Endodermal cell (in vitro differentiated cells): ENCODE results near the gene DLGAP3. TPM values are rescaled to one million over a fixed set of nuclear protein-coding genes. Genes with fewer than 3 reads are reported as not detected.

Experiments used
- DNase-seq: peaks from one replicate; pipeline ENCODE4 v3.0.0-alpha.2; 2017
- H3K27ac ChIP-seq: 2 replicates; pipeline ENCODE4 v1.5.1; 2013; ENCODE audit warnings: mild to moderate bottlenecking, low read depth, low read length, moderate library complexity
- H3K27me3 ChIP-seq: 2 replicates; pipeline ENCODE4 v1.6.1; 2013; ENCODE audit warnings: mild to moderate bottlenecking, low read length, moderate library complexity; ENCODE audit not compliant: insufficient read depth, control insufficient read depth, poor library complexity, severe bottlenecking
- H3K36me3 ChIP-seq: 2 replicates; pipeline ENCODE4 v1.7.0; 2013; ENCODE audit warnings: mild to moderate bottlenecking, low read length, moderate library complexity; ENCODE audit not compliant: control insufficient read depth, insufficient read depth
- H3K4me1 ChIP-seq: one replicate; pipeline ENCODE4 v1.7.0; 2013; ENCODE audit warnings: low read length; ENCODE audit not compliant: control insufficient read depth, insufficient read depth
- H3K4me3 ChIP-seq: 2 replicates; pipeline ENCODE4 v1.5.1; 2013; ENCODE audit warnings: mild to moderate bottlenecking, low read length, moderate library complexity
- H3K9ac ChIP-seq: 2 replicates; pipeline ENCODE4 v1.6.1; 2013; ENCODE audit warnings: mild to moderate bottlenecking, low read length, moderate library complexity; ENCODE audit not compliant: poor library complexity, severe bottlenecking; ENCODE audit errors: extremely low read depth
- H3K9me3 ChIP-seq: 2 replicates; pipeline ENCODE4 v1.6.1; 2013; ENCODE audit warnings: mild to moderate bottlenecking, low read length, moderate library complexity; ENCODE audit not compliant: control insufficient read depth
- H3K27ac Mint-ChIP-seq: 2 replicates; pipeline ENCODE4 v1.8.0; 2020; ENCODE audit warnings: mixed read lengths
- H3K27me3 Mint-ChIP-seq: 2 replicates; pipeline ENCODE4 v1.8.0; 2021; ENCODE audit warnings: mild to moderate bottlenecking, mixed read lengths; ENCODE audit not compliant: insufficient read depth
- H3K36me3 Mint-ChIP-seq: 2 replicates; pipeline ENCODE4 v1.8.0; 2020; ENCODE audit warnings: low read depth, mixed read lengths
- H3K4me1 Mint-ChIP-seq: 2 replicates; pipeline ENCODE4 v1.8.0; 2020; ENCODE audit warnings: mixed read lengths
- H3K4me3 Mint-ChIP-seq: 2 replicates; pipeline ENCODE4 v1.8.0; 2020; ENCODE audit warnings: mild to moderate bottlenecking, moderate library complexity, mixed read lengths
- H3K9me3 Mint-ChIP-seq: 2 replicates; pipeline ENCODE4 v1.8.0; 2020; ENCODE audit warnings: mild to moderate bottlenecking, mixed read lengths
- WGBS, 2 experiments: methylation state at CpG; one replicate each; pipeline versions ENCODE4 v1.1.5 to v1.1.7; 2013; ENCODE audit warnings: missing lambda C conversion rate in 2 of 2, mixed read lengths in 1 of 2; ENCODE audit not compliant: insufficient coverage in 1 of 2, insufficient read length in 1 of 2; 5-methylcytosine and 5-hydroxymethylcytosine counted together
- total RNA-seq, 2 donors: library from RNA; stranded (reverse); fragmentation: NEBNext Ultra II Directional in 1 of 2; extraction: Animal tissue kit (Norgen Biotek cat#: 25700) in 1 of 2; gene quantifications; 2 replicates in 1 of 2; 3 replicates in 1 of 2; pipeline ENCODE4 v1.2.1, GENCODE V29; 2021
- TF ChIP-seq, protein P1 (sequence below): fragments of 200-600 bp; sonication (generic); conservative IDR thresholded peaks from 2 replicates; pipeline ENCODE4 v1.5.0; 2021; ENCODE audit warnings: antibody characterized with exemption, mild to moderate bottlenecking

Gene DLGAP3
- total RNA-seq, 2 donors from 2014 or later, result 4.4 to 4.6 TPM

GRCh38 chr1:34833711-34834110 lies 95.7 kb downstream of the DLGAP3 start:
- H3K4me3 ChIP-seq, result no peak overlapping the region
- DNase-seq, result peak; percentile 9
- H3K9ac ChIP-seq, result no peak overlapping the region
- no peaks in the 10 kb centered on the region for H3K36me3 ChIP-seq
- H3K4me3 Mint-ChIP-seq, result no peak overlapping the region
- peaks cover 8% of the 10 kb centered on the region for H3K4me1 ChIP-seq
- H3K4me1 Mint-ChIP-seq, result peaks cover 19% of the 10 kb centered on the region
- no peak overlapping the region for H3K27ac Mint-ChIP-seq
- WGBS, 2 experiments, result 83% methylated on average over 1 of the region's 1 CpG; no CpG with 5 or more reads in 1 of the 2 experiments
- H3K27me3 Mint-ChIP-seq, result peaks cover 4% of the 10 kb centered on the region
- H3K36me3 Mint-ChIP-seq, result peaks cover 4% of the 10 kb centered on the region
- TF ChIP-seq, protein P1, sequence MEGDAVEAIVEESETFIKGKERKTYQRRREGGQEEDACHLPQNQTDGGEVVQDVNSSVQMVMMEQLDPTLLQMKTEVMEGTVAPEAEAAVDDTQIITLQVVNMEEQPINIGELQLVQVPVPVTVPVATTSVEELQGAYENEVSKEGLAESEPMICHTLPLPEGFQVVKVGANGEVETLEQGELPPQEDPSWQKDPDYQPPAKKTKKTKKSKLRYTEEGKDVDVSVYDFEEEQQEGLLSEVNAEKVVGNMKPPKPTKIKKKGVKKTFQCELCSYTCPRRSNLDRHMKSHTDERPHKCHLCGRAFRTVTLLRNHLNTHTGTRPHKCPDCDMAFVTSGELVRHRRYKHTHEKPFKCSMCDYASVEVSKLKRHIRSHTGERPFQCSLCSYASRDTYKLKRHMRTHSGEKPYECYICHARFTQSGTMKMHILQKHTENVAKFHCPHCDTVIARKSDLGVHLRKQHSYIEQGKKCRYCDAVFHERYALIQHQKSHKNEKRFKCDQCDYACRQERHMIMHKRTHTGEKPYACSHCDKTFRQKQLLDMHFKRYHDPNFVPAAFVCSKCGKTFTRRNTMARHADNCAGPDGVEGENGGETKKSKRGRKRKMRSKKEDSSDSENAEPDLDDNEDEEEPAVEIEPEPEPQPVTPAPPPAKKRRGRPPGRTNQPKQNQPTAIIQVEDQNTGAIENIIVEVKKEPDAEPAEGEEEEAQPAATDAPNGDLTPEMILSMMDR, result no peak
- no peaks in the 10 kb centered on the region for H3K27me3 ChIP-seq
- no peaks in the 10 kb centered on the region for H3K9me3 Mint-ChIP-seq
- H3K27ac ChIP-seq, result no peak overlapping the region
- no peaks in the 10 kb centered on the region for H3K9me3 ChIP-seq

GRCh38 chr1:34831721-34832246 lies 97.7 kb downstream of the DLGAP3 start:
- H3K9ac ChIP-seq, result no peak overlapping the region
- H3K27ac ChIP-seq, result no peak overlapping the region
- peak; percentile 36 for DNase-seq
- H3K27me3 Mint-ChIP-seq, result peaks cover 4% of the 10 kb centered on the region
- H3K4me3 Mint-ChIP-seq, result no peak overlapping the region
- H3K36me3 Mint-ChIP-seq, result peaks cover 4% of the 10 kb centered on the region
- H3K9me3 Mint-ChIP-seq, result no peaks in the 10 kb centered on the region
- H3K4me3 ChIP-seq, result no peak overlapping the region
- H3K27ac Mint-ChIP-seq, result no peak overlapping the region
- peaks cover 18% of the 10 kb centered on the region for H3K4me1 Mint-ChIP-seq
- no peaks in the 10 kb centered on the region for H3K36me3 ChIP-seq
- H3K27me3 ChIP-seq, result no peaks in the 10 kb centered on the region
- peaks cover 8% of the 10 kb centered on the region for H3K4me1 ChIP-seq
- TF ChIP-seq, protein P1, result no peak
- no peaks in the 10 kb centered on the region for H3K9me3 ChIP-seq
- WGBS, 2 experiments, result 95% methylated on average over 3 to 6 of the region's 6 CpGs

DNA sequence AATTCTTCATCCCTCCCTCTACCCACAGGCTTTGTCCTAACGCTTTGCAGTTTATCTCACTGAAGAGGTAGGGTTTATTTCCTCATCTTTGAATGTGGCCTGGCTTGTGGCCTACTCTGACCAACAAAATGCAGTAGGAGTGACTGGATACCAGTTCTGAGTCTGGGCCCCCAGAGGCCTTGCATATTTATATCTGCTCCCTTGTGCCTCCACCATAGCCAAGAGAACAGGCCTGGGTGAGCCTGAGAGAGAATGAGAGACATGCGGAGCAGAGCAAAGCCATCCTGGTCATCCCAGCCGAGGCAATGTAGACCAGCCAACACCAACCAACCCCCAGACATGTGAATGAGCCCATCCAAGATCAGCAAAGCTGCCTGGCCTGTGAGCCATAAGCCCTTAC lies 100.2 kb downstream of the DLGAP3 start:
- H3K9ac ChIP-seq, result no peak overlapping the region
- peaks cover 4% of the 10 kb centered on the region for H3K36me3 Mint-ChIP-seq
- H3K27me3 ChIP-seq, result no peaks in the 10 kb centered on the region
- H3K4me3 ChIP-seq, result no peak overlapping the region
- no peak overlapping the region for H3K27ac Mint-ChIP-seq
- no peak overlapping the region for H3K27ac ChIP-seq
- H3K4me1 ChIP-seq, result peaks cover 17% of the 10 kb centered on the region
- peaks cover 30% of the 10 kb centered on the region for H3K4me1 Mint-ChIP-seq
- H3K9me3 ChIP-seq, result no peaks in the 10 kb centered on the region
- H3K36me3 ChIP-seq, result no peaks in the 10 kb centered on the region
- no peaks in the 10 kb centered on the region for H3K9me3 Mint-ChIP-seq
- WGBS, 2 experiments, result 94 to 100% methylated on average over 2 to 3 of the region's 3 CpGs
- DNase-seq, result peak; percentile 18
- H3K4me3 Mint-ChIP-seq, result no peak overlapping the region
- peaks cover 4% of the 10 kb centered on the region for H3K27me3 Mint-ChIP-seq
- TF ChIP-seq, protein P1, result no peak
